Measurements from ENCODE around the gene MVP.
A peak's percentile ranks its signal among the peaks of the same experiment; 100 is the strongest.

The MVP gene

GRCh38 chr16:29807426-29808218 is 12.6 kb upstream of the MVP start:
- TF ChIP-seq RARB (CRISPR knock-in tag; IDR thresholded peaks at IDR 0.05) (no peak), ARNTL (CRISPR knock-in tag; IDR thresholded peaks at IDR 0.05; ENCODE audit: borderline replicate concordance, low read depth) (0 out of 2 replicates have a peak, but pooled peaks have one; percentile 34), ZFP3 (CRISPR knock-in tag; IDR thresholded peaks at IDR 0.05) (no peak), CREB5 (CRISPR knock-in tag; IDR thresholded peaks at IDR 0.05; ENCODE audit: low read depth) (no peak), SNAI2 (CRISPR knock-in tag; IDR thresholded peaks at IDR 0.05) (no peak), PPARA (CRISPR knock-in tag; IDR thresholded peaks at IDR 0.05; ENCODE audit: borderline replicate concordance) (no peak), OSR1 (CRISPR knock-in tag; IDR thresholded peaks at IDR 0.05) (no peak), CSDC2 (CRISPR knock-in tag; IDR thresholded peaks at IDR 0.05) (no peak; the same call in 1 of the 2 replicates)
- peak; percentile 13 for ATAC-seq

GRCh38 chr16:29808219-29808900 is 11.9 kb upstream of the MVP start:
- TF ChIP-seq PATZ1 (CRISPR knock-in tag; IDR thresholded peaks at IDR 0.05; ENCODE audit: borderline replicate concordance) (no peak), ESRRG (CRISPR knock-in tag; IDR thresholded peaks at IDR 0.05) (no peak), POU6F1 (CRISPR knock-in tag; IDR thresholded peaks at IDR 0.05; ENCODE audit: borderline replicate concordance, low read depth) (no peak), OSR1 (CRISPR knock-in tag; IDR thresholded peaks at IDR 0.05) (no peak), ZNF565 (CRISPR knock-in tag; conservative IDR thresholded peaks at IDR 0.05; ENCODE audit: low read depth) (no peak), ZNF8 (CRISPR knock-in tag; IDR thresholded peaks at IDR 0.05) (no peak), PPARA (CRISPR knock-in tag; IDR thresholded peaks at IDR 0.05; ENCODE audit: borderline replicate concordance) (no peak)
- no peak for ATAC-seq

GRCh38 chr16:29809031-29809747 is 11.1 kb upstream of the MVP start:
- TF ChIP-seq TSHZ2 (CRISPR knock-in tag; IDR thresholded peaks at IDR 0.05) (no peak), ISL1 (CRISPR knock-in tag; IDR thresholded peaks at IDR 0.05) (no peak), TCF4 (CRISPR knock-in tag; IDR thresholded peaks at IDR 0.05; ENCODE audit: borderline replicate concordance) (no peak)
- ATAC-seq, result no peak

GRCh38 chr16:29809850-29810698 is 10.2 kb upstream of the MVP start:
- ATAC-seq, result no peak
- no peak for TF ChIP-seq POU6F1 (CRISPR knock-in tag; IDR thresholded peaks at IDR 0.05; ENCODE audit: borderline replicate concordance, low read depth)
- no peak for TF ChIP-seq TSHZ2 (CRISPR knock-in tag; IDR thresholded peaks at IDR 0.05)
- TF ChIP-seq ESRRG (CRISPR knock-in tag; IDR thresholded peaks at IDR 0.05), result no peak
- no peak for TF ChIP-seq RARB (CRISPR knock-in tag; IDR thresholded peaks at IDR 0.05)
- no peak for TF ChIP-seq ZNF8 (CRISPR knock-in tag; IDR thresholded peaks at IDR 0.05)
- no peak for TF ChIP-seq PATZ1 (CRISPR knock-in tag; IDR thresholded peaks at IDR 0.05; ENCODE audit: borderline replicate concordance)

Data from SK-N-SH treated with all-trans-retinoic acid at 6 μM for 48 hours (cell line).